HepG2 (cell line): Measurements from ENCODE around the gene CAPN10. TPM values are rescaled to one million over a fixed set of nuclear protein-coding genes. Genes with fewer than 3 reads are reported as not detected.

Source experiments
- AGO1 ChIP-seq: fragments of 200-400 bp; formaldehyde crosslinking; IDR thresholded peaks from 2 replicates; pipeline ENCODE4 v1.6.1; 2017; ENCODE audit warnings: mild to moderate bottlenecking, low read depth, low read length, moderate library complexity; ENCODE audit not compliant: poor library complexity, severe bottlenecking
- ATRX ChIP-seq: sonication (generic); formaldehyde crosslinking; IDR thresholded peaks from 2 replicates; pipeline ENCODE4 v1.4.0; 2020; ENCODE audit warnings: missing genetic modification reagents, borderline replicate concordance
- CENPBD1 ChIP-seq: sonication (generic); formaldehyde crosslinking; IDR thresholded peaks from 2 replicates; pipeline ENCODE4 v1.8.0; 2022; ENCODE audit warnings: missing genetic modification reagents, low read depth, mild to moderate bottlenecking, borderline replicate concordance
- JARID2 ChIP-seq: sonication (generic); formaldehyde crosslinking; IDR thresholded peaks from 2 replicates; pipeline ENCODE4 v1.8.1; 2023; ENCODE audit warnings: missing genetic modification reagents, inconsistent platforms; ENCODE audit not compliant: insufficient replicate concordance
- KLF16 ChIP-seq, 2 experiments: sonication (generic) in 1 of 2; formaldehyde crosslinking in 1 of 2; IDR thresholded peaks; 2 replicates each; pipeline versions ENCODE4 v1.6.1 to v1.8.0; 2016 to 2023; ENCODE audit warnings: missing genetic modification reagents in 2 of 2, missing compliant biosample characterization in 1 of 2
- PAF1 ChIP-seq: IDR thresholded peaks from 2 replicates; pipeline ENCODE4 v1.6.1; 2016; ENCODE audit warnings: missing genetic modification reagents, missing compliant biosample characterization
- POLR2AphosphoS5 ChIP-seq: IDR thresholded peaks from 2 replicates; pipeline ENCODE4 v1.6.1; 2012; ENCODE audit warnings: low read depth, low read length
- POLR2G ChIP-seq: fragments of 200-400 bp; formaldehyde crosslinking; IDR thresholded peaks from 2 replicates; pipeline ENCODE4 v1.6.1; 2018; ENCODE audit warnings: mild to moderate bottlenecking, low read depth, low read length, moderate library complexity
- SAFB2 ChIP-seq: sonication (generic); formaldehyde crosslinking; IDR thresholded peaks from 2 replicates; pipeline ENCODE4 v1.5.1; 2020; ENCODE audit warnings: missing genetic modification reagents, low read depth, mild to moderate bottlenecking, borderline replicate concordance
- SAP130 ChIP-seq: IDR thresholded peaks from 2 replicates; pipeline ENCODE4 v1.6.1; 2016; ENCODE audit warnings: low read depth
- SNAI1 ChIP-seq: sonication (generic); formaldehyde crosslinking; IDR thresholded peaks from 2 replicates; pipeline ENCODE4 v1.5.0; 2020; ENCODE audit warnings: mild to moderate bottlenecking, missing genetic modification reagents, borderline replicate concordance
- TGIF2 ChIP-seq: IDR thresholded peaks from 2 replicates; pipeline ENCODE4 v1.6.1; 2016; ENCODE audit warnings: control low read depth, missing compliant biosample characterization
- ZNF33A ChIP-seq: sonication (generic); formaldehyde crosslinking; IDR thresholded peaks from 2 replicates; pipeline ENCODE4 v1.5.1; 2020; ENCODE audit warnings: missing genetic modification reagents, mild to moderate bottlenecking, moderate library complexity, borderline replicate concordance
- ZNF432 ChIP-seq: sonication (generic); formaldehyde crosslinking; IDR thresholded peaks from 2 replicates; pipeline ENCODE4 v1.5.0; 2020; ENCODE audit warnings: missing genetic modification reagents, mild to moderate bottlenecking, borderline replicate concordance
- ZNF558 ChIP-seq: sonication (generic); formaldehyde crosslinking; IDR thresholded peaks from 2 replicates; pipeline ENCODE4 v1.9.0; 2022; ENCODE audit warnings: mild to moderate bottlenecking, missing genetic modification reagents, borderline replicate concordance
- polyA plus RNA-seq, 8 experiments: library from polyadenylated mRNA; depleted of rRNA in 3 of 8; stranded (reverse) in 7 of 8; unstranded in 1 of 8; fragments of >200 nt; fragmentation: Illumina TruSeq in 4 of 8; extraction: Trizol in 4 of 8; gene quantifications; 2 replicates each; pipeline versions ENCODE4 v1.2.1 to v1.2.3, GENCODE V29; 2011 to 2016; ENCODE audit warnings: low read depth in 4 of 8, missing spikeins in 1 of 8, mixed read lengths in 1 of 8; ENCODE audit not compliant: insufficient read depth in 1 of 8
- total RNA-seq, 5 experiments: library from RNA; depleted of rRNA; stranded (reverse); fragments of >200 nt; fragmentation: Illumina TruSeq; extraction: Trizol; gene quantifications; 2 replicates each; pipeline ENCODE4 v1.2.3, GENCODE V29; 2016; ENCODE audit warnings: low read depth in 1 of 5
- TF ChIP-seq, protein P1 (sequence below): sonication (generic); formaldehyde crosslinking; IDR thresholded peaks from 2 replicates; pipeline ENCODE4 v1.4.0; 2020; ENCODE audit warnings: missing genetic modification reagents
- TF ChIP-seq, protein P2 (sequence below): IDR thresholded peaks from 2 replicates; pipeline ENCODE4 v1.6.1; 2016; ENCODE audit warnings: missing biosample characterization, missing genetic modification reagents, low read depth
- TF ChIP-seq, protein P3 (sequence below), 2 experiments: fragments of 450-650 bp in 1 of 2; sonication (generic) in 1 of 2; formaldehyde crosslinking; IDR thresholded peaks; 2 replicates each; pipeline versions ENCODE4 v1.5.0 to v1.8.0; 2020 to 2022; ENCODE audit warnings: mild to moderate bottlenecking in 1 of 2, missing genetic modification reagents in 1 of 2
- TF ChIP-seq, protein P4 (sequence below): sonication (generic); formaldehyde crosslinking; conservative IDR thresholded peaks from 2 replicates; pipeline ENCODE4 v1.4.0; 2020; ENCODE audit warnings: missing genetic modification reagents
- TF ChIP-seq, protein P5 (sequence below): sonication (generic); formaldehyde crosslinking; IDR thresholded peaks from 2 replicates; pipeline ENCODE4 v1.5.0; 2020; ENCODE audit warnings: missing genetic modification reagents

CAPN10 gene
- total and polyA plus RNA-seq, 2 of the 13 experiments (the other 11 are each of a cell fraction or from before 2014, with no cell fraction given) = 27.6 to 32.4 TPM

DNA sequence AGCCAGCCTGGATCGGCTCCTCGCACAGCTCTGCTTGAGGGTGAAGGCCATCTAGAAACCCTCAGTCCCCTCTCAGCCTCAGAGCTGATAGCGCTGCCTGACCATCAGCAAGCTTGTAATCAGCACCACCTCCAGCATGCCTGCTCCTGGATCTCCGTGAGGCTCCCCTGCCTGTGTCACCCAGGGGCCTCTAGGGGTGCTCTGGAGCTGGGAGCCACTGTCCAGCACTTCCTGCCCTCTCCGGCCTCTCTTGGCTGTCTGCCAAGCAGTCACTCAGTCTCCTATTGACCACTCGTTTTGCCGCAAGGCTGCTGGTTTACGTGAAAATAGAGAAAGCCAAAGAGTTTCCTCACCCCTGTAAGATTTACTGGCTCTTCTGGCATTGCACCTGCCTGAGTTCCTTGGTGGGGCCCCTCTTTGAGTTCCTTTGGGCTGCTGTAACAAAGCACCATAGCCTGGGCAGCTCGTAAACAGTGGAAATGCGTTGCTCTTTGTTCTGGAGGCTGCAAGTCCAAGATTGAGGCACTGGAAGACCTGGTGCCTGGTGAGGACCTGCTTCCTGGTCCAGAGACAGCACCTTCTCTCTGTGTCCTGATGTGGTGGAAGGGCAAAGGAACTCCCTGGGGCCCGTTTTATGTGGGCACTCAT is 17.9 kb downstream of the CAPN10 start (continued):
- TF ChIP-seq, protein P1, sequence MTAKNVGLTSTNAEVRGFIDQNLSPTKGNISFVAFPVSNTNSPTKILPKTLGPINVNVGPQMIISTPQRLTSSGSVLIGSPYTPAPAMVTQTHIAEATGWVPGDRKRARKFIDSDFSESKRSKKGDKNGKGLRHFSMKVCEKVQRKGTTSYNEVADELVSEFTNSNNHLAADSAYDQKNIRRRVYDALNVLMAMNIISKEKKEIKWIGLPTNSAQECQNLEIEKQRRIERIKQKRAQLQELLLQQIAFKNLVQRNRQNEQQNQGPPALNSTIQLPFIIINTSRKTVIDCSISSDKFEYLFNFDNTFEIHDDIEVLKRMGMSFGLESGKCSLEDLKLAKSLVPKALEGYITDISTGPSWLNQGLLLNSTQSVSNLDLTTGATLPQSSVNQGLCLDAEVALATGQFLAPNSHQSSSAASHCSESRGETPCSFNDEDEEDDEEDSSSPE = 0 out of 2 replicates have a peak, but pooled peaks have one; percentile 41
- TF ChIP-seq, protein P2, sequence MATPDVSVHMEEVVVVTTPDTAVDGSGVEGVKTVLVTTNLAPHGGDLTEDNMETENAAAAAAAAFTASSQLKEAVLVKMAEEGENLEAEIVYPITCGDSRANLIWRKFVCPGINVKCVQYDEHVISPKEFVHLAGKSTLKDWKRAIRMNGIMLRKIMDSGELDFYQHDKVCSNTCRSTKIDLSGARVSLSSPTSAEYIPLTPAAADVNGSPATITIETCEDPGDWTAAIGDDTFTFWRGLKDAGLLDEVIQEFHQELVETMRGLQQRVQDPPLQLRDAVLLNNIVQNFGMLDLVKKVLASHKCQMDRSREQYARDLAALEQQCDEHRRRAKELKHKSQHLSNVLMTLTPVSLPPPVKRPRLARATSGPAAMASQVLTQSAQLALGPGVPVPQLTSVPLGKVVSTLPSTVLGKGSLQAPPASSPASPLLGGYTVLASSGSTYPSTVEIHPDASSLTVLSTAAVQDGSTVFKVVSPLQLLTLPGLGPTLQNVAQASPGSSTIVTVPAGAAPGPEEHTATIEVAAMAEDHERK = 0 out of 2 replicates have a peak, but pooled peaks have one; percentile 19
- TF ChIP-seq AGO1 (no peak), POLR2G (peak; percentile 36; the same call in 1 of the 2 replicates), JARID2 (CRISPR knock-in tag) (no peak), ZNF33A (CRISPR knock-in tag) (no peak), SAFB2 (CRISPR knock-in tag) (peak; percentile 29; the same call in 1 of the 2 replicates), CENPBD1 (CRISPR knock-in tag) (no peak; the same call in 1 of the 2 replicates), ATRX (no peak), POLR2AphosphoS5 (peak; percentile 90), KLF16 (CRISPR knock-in tag; IDR thresholded peaks at IDR 0.05) (peak in 1 of 2 experiments; percentile 79; a peak in 1 of 4 replicates), PAF1 (CRISPR knock-in tag) (no peak), ZNF432 (no peak), SAP130 (CRISPR knock-in tag) (peak; percentile 93), TGIF2 (peak; percentile 72; the same call in 1 of the 2 replicates), ZNF558 (CRISPR knock-in tag) (no peak), SNAI1 (CRISPR knock-in tag) (peak; percentile 8; the same call in 1 of the 2 replicates)
- TF ChIP-seq, protein P3, sequence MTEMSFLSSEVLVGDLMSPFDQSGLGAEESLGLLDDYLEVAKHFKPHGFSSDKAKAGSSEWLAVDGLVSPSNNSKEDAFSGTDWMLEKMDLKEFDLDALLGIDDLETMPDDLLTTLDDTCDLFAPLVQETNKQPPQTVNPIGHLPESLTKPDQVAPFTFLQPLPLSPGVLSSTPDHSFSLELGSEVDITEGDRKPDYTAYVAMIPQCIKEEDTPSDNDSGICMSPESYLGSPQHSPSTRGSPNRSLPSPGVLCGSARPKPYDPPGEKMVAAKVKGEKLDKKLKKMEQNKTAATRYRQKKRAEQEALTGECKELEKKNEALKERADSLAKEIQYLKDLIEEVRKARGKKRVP (CRISPR knock-in tag; IDR thresholded peaks at IDR 0.05) = no peak
- TF ChIP-seq, protein P4, sequence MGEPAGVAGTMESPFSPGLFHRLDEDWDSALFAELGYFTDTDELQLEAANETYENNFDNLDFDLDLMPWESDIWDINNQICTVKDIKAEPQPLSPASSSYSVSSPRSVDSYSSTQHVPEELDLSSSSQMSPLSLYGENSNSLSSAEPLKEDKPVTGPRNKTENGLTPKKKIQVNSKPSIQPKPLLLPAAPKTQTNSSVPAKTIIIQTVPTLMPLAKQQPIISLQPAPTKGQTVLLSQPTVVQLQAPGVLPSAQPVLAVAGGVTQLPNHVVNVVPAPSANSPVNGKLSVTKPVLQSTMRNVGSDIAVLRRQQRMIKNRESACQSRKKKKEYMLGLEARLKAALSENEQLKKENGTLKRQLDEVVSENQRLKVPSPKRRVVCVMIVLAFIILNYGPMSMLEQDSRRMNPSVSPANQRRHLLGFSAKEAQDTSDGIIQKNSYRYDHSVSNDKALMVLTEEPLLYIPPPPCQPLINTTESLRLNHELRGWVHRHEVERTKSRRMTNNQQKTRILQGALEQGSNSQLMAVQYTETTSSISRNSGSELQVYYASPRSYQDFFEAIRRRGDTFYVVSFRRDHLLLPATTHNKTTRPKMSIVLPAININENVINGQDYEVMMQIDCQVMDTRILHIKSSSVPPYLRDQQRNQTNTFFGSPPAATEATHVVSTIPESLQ (CRISPR knock-in tag) = no peak
- TF ChIP-seq, protein P5, sequence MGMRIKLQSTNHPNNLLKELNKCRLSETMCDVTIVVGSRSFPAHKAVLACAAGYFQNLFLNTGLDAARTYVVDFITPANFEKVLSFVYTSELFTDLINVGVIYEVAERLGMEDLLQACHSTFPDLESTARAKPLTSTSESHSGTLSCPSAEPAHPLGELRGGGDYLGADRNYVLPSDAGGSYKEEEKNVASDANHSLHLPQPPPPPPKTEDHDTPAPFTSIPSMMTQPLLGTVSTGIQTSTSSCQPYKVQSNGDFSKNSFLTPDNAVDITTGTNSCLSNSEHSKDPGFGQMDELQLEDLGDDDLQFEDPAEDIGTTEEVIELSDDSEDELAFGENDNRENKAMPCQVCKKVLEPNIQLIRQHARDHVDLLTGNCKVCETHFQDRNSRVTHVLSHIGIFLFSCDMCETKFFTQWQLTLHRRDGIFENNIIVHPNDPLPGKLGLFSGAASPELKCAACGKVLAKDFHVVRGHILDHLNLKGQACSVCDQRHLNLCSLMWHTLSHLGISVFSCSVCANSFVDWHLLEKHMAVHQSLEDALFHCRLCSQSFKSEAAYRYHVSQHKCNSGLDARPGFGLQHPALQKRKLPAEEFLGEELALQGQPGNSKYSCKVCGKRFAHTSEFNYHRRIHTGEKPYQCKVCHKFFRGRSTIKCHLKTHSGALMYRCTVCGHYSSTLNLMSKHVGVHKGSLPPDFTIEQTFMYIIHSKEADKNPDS (CRISPR knock-in tag) = no peak
